Measurements from ENCODE around the gene PMM2.
"Not testable (repeated sequence)": the region's sequence is repeated elsewhere in the genome, so short reads cannot be mapped to it uniquely, and the experiment has no call there.

PMM2 gene

GRCh38 chr16:8867216-8867931, 69.7 kb downstream of the PMM2 start:
- no peak for DNase-seq (ENCODE audit: low spot score)

DNA sequence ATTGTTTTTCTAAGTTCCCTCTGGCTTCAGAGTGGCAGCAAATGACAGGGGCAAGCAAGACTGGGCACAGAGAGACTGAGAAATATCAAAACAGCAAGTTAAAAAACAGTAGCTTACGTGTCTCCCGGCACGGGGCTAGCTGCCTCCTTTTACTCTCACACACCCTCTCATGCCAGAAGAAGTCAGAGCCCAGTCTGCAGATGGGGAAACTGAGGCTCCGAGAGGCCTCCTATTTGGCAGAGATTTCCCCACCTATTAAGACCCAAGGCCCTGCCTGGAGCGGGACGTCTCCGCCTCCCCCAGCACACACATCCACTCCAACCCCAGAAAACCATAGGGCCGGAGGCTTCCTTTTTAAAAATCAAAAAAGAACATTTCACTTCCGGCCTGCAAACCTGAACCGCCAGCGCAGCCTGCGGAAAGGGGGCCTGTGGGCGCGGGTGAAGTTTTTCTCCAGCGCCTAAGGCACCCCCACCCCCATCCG, 70.3 kb downstream of the PMM2 start:
- peak; percentile 62 for DNase-seq (ENCODE audit: low spot score)

GRCh38 chr16:8868416-8869211, 71.0 kb downstream of the PMM2 start, which contains the start of gene CARHSP1:
Gene CARHSP1, minus strand, starts transcription at chr16:8869006. Its CDS starts 9,678 bp downstream, at chr16:8859328.
- peak; percentile 86 for DNase-seq (ENCODE audit: low spot score)

DNA sequence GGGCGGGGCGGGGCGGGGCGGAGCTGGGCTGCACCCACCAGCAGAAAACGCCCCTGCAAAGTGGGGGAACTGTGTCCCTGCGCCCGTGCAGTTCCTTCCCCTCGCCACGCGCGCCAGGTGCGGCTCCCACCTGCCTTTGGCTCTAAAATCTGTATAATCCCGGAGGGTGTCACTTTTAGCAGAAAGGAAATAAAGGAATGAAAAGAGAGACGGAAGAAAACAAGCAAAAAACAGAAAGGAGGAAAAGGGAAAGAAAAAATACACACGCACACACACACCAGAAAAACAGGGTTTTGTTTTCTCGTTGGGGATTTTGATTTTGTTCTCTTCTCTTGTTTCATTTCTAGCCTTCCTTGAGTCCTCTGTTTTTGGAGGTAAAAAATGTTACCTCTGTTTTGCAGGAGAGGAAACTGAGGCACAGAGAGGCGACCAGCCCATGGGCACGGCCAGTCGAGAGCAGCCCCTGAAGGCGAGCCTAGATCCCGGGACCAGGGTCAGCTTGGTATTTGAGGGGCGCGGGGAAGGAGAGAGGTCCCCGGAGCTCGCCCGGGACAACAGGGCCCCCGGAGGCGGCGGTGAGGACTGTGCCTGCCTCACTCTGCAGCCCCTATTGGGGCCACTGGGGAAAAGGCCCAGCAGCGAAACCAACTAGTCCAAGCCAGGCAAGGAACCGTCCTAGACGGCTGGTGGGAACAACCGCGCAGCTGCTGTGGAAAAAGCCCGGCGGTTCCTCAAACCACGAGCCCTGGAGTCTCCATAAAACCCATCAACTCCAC, 71.8 kb downstream of the PMM2 start:
- DNase-seq (ENCODE audit: low spot score), result no peak

DNA sequence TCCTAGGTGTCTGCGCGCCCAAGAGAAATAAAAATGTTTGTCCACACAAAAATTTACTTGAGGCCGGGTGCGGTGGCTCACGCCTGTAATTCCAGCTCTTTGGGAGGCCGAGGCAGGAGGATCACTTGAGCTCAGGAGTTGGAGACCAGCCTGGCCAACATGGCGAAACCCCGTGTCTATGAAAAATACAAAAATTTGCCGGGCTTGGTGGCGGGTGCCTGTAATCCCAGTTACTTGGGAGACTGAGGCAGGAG, 72.3 kb downstream of the PMM2 start:
- DNase-seq (ENCODE audit: low spot score), result not testable (repeated sequence)

GRCh38 chr16:8872071-8872470, 74.4 kb downstream of the PMM2 start:
- no peak for DNase-seq (ENCODE audit: low spot score)

DNA sequence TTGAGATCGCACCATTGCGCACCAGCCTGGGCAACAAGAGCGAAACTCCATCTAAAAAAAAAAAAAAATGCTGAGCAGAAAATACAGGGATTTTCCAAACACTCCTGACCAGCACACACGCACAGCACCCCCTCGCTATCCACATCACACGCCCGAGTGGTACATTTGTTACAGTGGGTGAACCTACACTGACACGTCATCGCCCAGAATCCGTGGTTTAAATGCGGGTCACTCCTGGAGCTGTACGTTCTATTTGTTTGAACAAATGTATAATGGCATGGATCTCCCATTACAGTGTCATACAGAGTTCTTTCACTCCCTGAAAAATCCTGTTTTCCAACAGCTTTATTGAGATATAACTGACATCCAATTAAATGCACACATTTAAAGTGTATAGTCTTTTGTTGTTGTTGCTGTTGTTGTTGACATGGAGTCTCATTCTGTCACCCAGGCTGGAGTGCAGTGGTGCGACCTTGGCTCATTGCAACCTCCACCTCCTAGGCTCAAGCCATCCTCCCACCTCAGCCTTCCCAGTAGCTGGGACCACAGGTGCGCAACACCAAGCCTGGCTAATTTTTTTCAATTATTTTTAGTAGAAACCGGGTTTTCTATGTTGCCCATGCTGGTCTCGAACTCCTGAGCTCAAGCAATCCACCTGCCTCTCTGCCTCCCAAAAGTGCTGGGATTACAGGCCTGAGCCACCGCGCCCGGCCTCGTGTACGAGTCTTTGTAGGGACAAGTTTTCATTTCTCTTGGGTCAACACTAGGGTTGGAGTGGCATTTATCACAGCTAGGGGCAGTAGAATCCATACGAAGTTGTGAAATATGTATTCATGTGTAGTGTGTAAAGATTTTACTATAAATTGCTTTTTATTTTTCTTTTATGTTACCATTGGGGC, 75.6 kb downstream of the PMM2 start:
- no peak for DNase-seq (ENCODE audit: low spot score)

GRCh38 chr16:8873866-8874195, 76.2 kb downstream of the PMM2 start:
- DNase-seq (ENCODE audit: low spot score), result not testable (repeated sequence)

DNA sequence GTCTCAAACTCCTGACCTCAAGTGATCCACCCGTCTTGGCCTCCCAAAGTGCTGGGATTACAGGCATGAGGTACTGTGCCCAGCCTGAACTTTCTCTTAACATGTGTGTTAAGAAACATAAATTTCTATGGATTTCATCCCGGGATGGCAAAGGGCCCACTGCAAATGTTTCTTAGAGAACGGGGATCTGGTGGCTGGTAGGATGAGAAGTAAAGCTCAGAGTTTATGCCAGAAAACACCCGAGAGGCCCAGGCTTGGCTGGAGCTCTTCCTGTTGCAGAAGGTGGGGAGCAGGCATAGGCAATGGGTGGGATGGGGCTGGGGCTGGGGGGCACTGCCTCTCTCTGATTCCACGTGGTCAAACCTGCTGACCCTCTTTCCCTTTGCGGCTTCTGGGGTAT, 76.7 kb downstream of the PMM2 start:
- DNase-seq (ENCODE audit: low spot score), result no peak

DNA sequence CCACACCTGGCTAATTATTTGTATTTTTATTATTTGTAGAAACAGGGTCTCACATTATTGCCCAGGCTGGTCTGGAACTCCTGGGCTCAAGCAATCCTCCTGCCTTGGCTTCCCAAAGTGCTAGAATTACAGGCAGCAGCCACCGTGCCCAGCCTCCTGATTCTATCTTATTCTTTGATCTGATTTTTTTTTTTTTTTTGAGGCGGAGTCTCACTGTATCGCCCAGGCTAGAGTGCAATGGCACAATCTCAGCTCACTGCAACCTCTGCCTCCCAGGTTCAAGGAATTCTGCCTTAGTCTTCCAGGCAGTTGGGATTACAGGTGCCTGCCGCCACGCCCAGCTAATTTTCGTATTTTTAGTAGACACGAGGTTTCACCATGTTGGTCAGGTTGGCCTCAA, 77.7 kb downstream of the PMM2 start:
- DNase-seq (ENCODE audit: low spot score), result not testable (repeated sequence)

GRCh38 chr16:8877894-8878522, 80.4 kb downstream of the PMM2 start:
- no peak for DNase-seq (ENCODE audit: low spot score)

- no peak for DNase-seq (ENCODE audit: low spot score)
Observed at GRCh38 chr16:8878523-8878911, 80.9 kb downstream of the PMM2 start.

DNA sequence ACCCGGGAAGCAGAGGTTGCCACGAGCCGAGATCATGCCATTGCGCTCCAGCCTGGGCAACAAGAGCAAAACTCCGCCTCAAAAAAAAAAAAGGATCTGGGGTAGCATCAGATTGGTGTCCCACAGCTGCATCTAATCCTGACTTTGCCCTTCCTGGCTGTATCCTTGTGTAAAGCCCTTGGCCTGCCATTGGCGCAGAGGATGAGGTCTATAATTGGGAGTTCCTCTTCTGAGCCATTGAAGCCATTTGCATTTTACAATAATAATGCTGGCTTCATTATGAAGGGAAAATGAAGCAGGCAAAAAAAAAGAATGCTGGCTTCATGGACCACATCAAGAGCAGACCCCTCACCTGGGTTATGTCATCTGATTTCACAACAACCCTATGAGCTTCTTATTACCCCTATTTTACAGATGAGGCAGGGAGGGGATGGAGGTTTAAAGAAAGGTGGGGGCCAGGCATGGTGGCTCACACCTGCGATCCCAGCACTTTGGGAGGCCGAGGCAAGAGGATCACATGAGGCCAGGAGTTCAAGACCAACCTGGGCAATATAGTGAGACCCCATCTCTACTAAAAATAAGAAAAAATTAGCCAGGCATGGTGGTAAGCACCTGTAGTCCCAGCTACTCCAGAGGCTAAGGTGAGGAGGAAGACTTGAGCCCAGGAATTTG, 83.3 kb downstream of the PMM2 start:
- DNase-seq (ENCODE audit: low spot score), result no peak

DNA sequence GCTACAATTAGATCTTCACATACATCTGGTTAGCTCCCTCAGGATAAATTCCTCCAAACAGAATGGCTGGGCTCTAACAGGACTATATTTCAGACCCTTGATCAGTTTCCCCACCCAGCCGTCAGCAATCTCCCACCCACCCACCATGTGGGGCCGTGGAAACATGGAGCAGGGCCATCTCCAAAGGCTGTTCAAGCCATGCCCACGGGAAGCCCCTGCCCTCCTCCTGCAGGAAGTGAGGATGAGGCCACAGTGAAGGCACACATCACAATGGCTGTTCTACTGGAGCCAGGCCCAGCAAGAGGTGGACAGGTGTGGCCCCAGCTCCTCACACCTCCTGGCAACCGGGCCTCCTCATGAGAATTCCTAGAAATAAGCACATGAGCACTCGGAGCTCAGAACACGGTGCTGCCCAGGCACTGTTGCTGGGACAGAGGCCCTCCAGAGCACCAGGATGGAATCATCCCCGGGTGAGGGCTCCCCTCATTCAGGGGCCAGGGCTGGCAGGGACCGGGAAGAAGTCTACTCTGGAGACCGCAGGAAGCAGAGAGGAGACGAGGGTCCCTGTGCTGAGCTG, 84.5 kb downstream of the PMM2 start, which contains the start of gene LITAFD:
Gene LITAFD (plus strand): TSS at position 311 of the 577 bp plus-strand sequence. CDS start 2,005 bp downstream, outside the sequence.
- no peak for DNase-seq (ENCODE audit: low spot score)

DNA sequence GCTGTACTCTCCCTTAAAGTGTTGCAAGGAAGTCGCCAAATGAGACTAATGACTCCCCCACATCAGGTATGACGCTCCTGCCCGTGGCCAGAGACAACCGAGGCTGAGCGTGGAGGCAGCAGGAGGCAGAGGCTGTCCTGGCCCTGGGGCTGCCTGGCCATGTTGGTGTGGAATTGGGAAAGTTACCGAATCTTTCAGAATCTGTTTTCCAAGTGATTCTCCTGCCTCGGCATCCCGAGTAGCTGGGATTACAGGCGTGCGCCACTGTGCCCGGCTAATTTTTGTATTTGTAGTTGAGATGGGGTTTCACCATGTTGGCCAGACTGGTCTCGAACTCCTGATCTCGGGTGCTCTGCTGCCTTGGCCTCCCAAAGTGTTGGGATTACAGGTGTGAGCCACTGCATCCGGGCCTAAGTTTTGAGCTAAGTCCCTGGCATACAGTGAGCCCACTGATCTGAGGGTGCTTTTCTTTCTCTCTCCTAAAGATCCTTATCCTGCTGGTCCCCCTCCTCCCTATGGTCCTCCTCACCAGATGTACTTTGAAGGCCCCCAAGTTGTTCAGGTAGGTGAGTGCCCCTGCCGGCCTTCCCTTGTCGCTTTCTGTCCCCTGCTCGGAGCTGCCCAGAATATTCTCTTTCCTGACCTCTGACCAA, 85.2 kb downstream of the PMM2 start:
- DNase-seq (ENCODE audit: low spot score), result no peak

DNA sequence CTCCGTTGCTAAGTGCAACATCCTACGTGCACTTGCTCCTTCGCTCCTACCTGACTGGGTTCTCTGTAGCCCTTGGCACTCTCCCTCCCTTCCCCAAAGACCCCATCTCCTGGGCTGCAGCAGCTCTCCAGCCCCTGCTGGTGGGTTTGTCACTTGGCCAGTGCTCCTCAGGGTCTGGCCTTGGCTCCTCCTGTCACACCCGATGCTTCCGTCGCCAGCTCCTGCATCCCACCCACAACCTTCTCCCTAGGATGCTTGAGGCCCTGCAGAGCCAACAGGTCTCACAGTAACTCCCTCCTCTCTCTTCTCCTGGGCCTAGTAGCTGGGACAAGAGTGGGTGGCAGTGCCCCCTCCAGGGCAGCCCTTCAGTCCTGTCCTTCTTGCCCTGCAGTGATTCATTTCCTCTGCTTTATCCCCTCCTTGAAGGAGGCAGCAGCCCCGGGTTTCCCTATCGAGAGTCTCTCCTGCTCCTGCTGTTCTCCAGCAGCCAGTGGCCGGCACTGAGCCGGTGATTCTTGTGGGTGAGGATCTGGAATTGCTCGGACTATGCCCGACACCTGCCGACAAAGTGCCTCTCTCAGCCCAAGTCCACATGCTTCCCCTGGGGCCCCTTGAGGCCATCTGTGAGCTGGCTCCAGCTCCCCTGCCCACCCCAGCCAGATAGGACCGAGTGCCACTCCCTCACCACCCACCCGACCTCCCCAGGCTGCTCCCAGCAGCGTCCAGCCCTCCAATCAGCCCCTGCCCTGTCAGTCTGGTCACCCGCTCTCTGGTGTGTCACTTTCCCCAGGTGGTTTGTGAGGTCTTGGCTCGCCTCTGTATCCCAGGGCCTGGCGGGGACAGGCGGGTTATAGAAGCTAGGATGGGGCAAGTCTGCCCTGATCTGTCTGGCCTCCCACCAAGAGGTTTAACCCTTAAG, 88.3 kb downstream of the PMM2 start:
- DNase-seq (ENCODE audit: low spot score), result no peak

GRCh38 chr16:8886593-8887430, 89.2 kb downstream of the PMM2 start:
- DNase-seq (ENCODE audit: low spot score), result no peak

DNA sequence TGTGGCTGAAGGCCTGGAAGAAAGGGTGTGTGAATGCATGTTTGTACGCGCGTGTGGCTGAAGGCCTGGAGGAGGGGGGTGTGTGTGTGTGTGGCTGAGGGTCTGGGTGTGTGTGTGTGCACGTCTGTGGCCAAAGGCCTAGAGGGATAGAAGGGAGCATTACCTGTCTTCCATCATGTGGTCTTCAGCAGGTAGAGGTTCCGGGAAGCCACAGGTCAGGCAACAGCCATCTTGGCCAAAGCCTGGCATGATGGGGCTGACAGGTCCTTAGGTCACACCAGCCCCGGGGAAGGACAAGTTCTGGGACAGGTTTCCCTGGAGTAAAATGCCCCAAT, 89.8 kb downstream of the PMM2 start:
- no peak for DNase-seq (ENCODE audit: low spot score)
